Trophoblast cell (in vitro differentiated cells and primary cell): ENCODE results near the gene ING2.

Source experiments
- DNase-seq, 2 donors: peaks; one replicate each; pipeline ENCODE4 v3.0.0-alpha.2; 2016
- H2AFZ ChIP-seq: 2 replicates; pipeline ENCODE4 v1.6.1; 2013; ENCODE audit warnings: low read length, moderate library complexity, mild to moderate bottlenecking; ENCODE audit not compliant: insufficient read depth, poor library complexity
- H2AK5ac ChIP-seq: 2 replicates; pipeline ENCODE4 v1.6.1; 2013; ENCODE audit warnings: mild to moderate bottlenecking, low read length
- H2BK120ac ChIP-seq: 2 replicates; pipeline ENCODE4 v1.6.1; 2013; ENCODE audit warnings: low read length, mild to moderate bottlenecking, moderate library complexity; ENCODE audit not compliant: insufficient read depth, poor library complexity
- H2BK12ac ChIP-seq: 2 replicates; pipeline ENCODE4 v1.6.1; 2013; ENCODE audit warnings: mild to moderate bottlenecking, low read length, moderate library complexity
- H2BK5ac ChIP-seq: 2 replicates; pipeline ENCODE4 v1.6.1; 2013; ENCODE audit warnings: low read length, low read depth, moderate library complexity, mild to moderate bottlenecking; ENCODE audit not compliant: poor library complexity
- H3K14ac ChIP-seq: 2 replicates; pipeline ENCODE4 v1.6.1; 2013; ENCODE audit warnings: mild to moderate bottlenecking, low read length
- H3K18ac ChIP-seq: 2 replicates; pipeline ENCODE4 v1.6.1; 2013; ENCODE audit warnings: mild to moderate bottlenecking, low read length
- H3K23ac ChIP-seq: 2 replicates; pipeline ENCODE4 v1.6.1; 2013; ENCODE audit warnings: low read length
- H3K27ac ChIP-seq: 2 replicates; pipeline ENCODE4 v1.5.1; 2013; ENCODE audit warnings: low read depth, mild to moderate bottlenecking, inconsistent platforms, low read length, moderate library complexity
- H3K27me3 ChIP-seq: 2 replicates; pipeline ENCODE4 v1.6.1; 2013; ENCODE audit warnings: inconsistent platforms, mild to moderate bottlenecking, low read length, moderate library complexity; ENCODE audit not compliant: insufficient read depth
- H3K36me3 ChIP-seq, 2 experiments: 1 replicate in 1 of 2; 2 replicates in 1 of 2; pipeline ENCODE4 v1.6.1; 2013; ENCODE audit warnings: low read length in 2 of 2, mild to moderate bottlenecking in 2 of 2, moderate library complexity in 1 of 2; ENCODE audit not compliant: insufficient read depth in 2 of 2, control insufficient read depth in 1 of 2
- H3K4ac ChIP-seq: 2 replicates; pipeline ENCODE4 v1.6.1; 2013; ENCODE audit warnings: low read depth, mild to moderate bottlenecking, low read length, moderate library complexity
- H3K4me1 ChIP-seq, 2 experiments: 1 replicate in 1 of 2; 2 replicates in 1 of 2; pipeline ENCODE4 v1.6.1; 2013; ENCODE audit warnings: low read length in 2 of 2, mild to moderate bottlenecking in 2 of 2, moderate library complexity in 1 of 2; ENCODE audit not compliant: insufficient read depth in 2 of 2, control insufficient read depth in 1 of 2
- H3K4me2 ChIP-seq: 2 replicates; pipeline ENCODE4 v1.6.1; 2013; ENCODE audit warnings: inconsistent platforms, mild to moderate bottlenecking, low read length, moderate library complexity
- H3K4me3 ChIP-seq: 2 replicates; pipeline ENCODE4 v1.5.1; 2013; ENCODE audit warnings: mild to moderate bottlenecking, low read depth, low read length, inconsistent platforms
- H3K79me1 ChIP-seq: one replicate; pipeline ENCODE4 v1.6.1; 2013; ENCODE audit warnings: low read length
- H3K79me2 ChIP-seq: 2 replicates; pipeline ENCODE4 v1.6.1; 2013; ENCODE audit warnings: low read length, mild to moderate bottlenecking; ENCODE audit not compliant: control insufficient read depth, insufficient read depth, poor library complexity
- H3K9ac ChIP-seq: 2 replicates; pipeline ENCODE4 v1.6.1; 2013; ENCODE audit warnings: mild to moderate bottlenecking, low read length
- H3K9me3 ChIP-seq: 2 replicates; pipeline ENCODE4 v1.6.1; 2013; ENCODE audit warnings: low read depth, mild to moderate bottlenecking, control low read depth, inconsistent platforms, low read length; ENCODE audit not compliant: insufficient read depth
- H4K12ac ChIP-seq: 2 replicates; pipeline ENCODE4 v1.6.1; 2013; ENCODE audit warnings: low read depth, mild to moderate bottlenecking, low read length, moderate library complexity
- H4K8ac ChIP-seq: 2 replicates; pipeline ENCODE4 v1.6.1; 2013; ENCODE audit warnings: low read depth, mild to moderate bottlenecking, low read length, moderate library complexity
- H4K91ac ChIP-seq: one replicate; pipeline ENCODE4 v1.6.1; 2013; ENCODE audit warnings: low read depth, mild to moderate bottlenecking, low read length, moderate library complexity
- WGBS: extraction: QIAGEN DNeasy Blood & Tissue Kit; methylation state at CpG from one replicate; pipeline ENCODE4 v1.1.7; 2013; ENCODE audit warnings: missing lambda C conversion rate; ENCODE audit not compliant: insufficient read length, insufficient coverage; ENCODE audit errors: extremely low coverage; 5-methylcytosine and 5-hydroxymethylcytosine counted together

ING2 gene

DNA sequence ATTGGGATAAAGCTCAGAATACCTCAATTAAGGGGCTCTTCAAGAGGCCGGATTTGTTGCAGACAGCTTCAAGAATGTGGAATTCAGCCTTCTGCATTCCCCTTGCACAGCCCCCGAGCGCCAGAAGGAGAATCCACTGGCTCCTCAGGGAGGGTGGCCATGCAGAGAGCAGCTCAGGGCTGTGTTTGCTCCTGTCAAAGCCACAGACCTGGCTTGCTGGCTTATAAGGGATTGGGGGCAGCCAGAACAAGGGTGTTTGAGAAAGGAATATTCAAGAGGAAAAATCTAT is 36.8 kb downstream of the ING2 start:
- Histone ChIP-seq H3K79me1 (peaks cover 4% of the 10 kb centered on the region), H2AFZ (no peak overlapping the region), H2BK5ac (no peak overlapping the region), H3K4me1 (peaks cover 7 to 9% of the 10 kb centered on the region in 2 experiments), H2BK120ac (peak overlapping the region; percentile 54), H3K36me3 (no peaks in the 10 kb centered on the region), H4K12ac (no peak overlapping the region), H2BK12ac (no peak overlapping the region), H3K4me2 (no peak overlapping the region), H4K8ac (no peak overlapping the region), H3K27me3 (no peaks in the 10 kb centered on the region), H3K23ac (no peak overlapping the region), H3K27ac (no peak overlapping the region), H3K4me3 (no peak overlapping the region), H2AK5ac (no peak overlapping the region), H3K4ac (no peak overlapping the region), H3K79me2 (no peaks in the 10 kb centered on the region), H3K14ac (no peak overlapping the region), H3K9ac (no peak overlapping the region), H4K91ac (no peak overlapping the region), H3K18ac (no peak overlapping the region), H3K9me3 (no peaks in the 10 kb centered on the region)
- no CpG with 5 or more reads among the region's 3 CpGs for WGBS
- no peak for DNase-seq

DNA sequence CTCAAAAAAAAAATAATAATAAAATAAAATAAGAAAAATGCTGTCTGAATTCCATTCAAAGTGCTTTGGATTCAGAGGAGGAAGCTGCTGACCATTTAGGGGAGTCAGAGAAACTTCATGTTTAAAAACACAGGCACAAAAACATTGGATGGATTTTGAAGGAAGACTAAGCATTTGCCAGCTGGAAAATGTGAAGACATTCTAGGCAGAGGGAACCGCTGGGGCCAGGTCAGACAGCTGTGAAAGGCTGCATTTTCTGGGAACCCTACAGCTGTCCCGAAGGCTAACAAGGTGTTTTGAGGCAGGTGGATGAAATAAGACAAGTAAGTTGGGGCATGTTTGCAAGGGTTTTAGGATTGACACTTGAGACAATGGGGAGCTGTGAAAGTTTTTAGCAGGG is 38.6 kb downstream of the ING2 start:
- H3K4me2 ChIP-seq, result no peak overlapping the region
- peaks cover 7 to 9% of the 10 kb centered on the region in 2 experiments for H3K4me1 ChIP-seq
- DNase-seq, result no peak
- no peak overlapping the region for H2BK120ac ChIP-seq
- no peak overlapping the region for H2AFZ ChIP-seq
- H3K9ac ChIP-seq, result no peak overlapping the region
- no peak overlapping the region for H3K27ac ChIP-seq
- H3K27me3 ChIP-seq, result no peaks in the 10 kb centered on the region
- no peak overlapping the region for H4K91ac ChIP-seq
- no peak overlapping the region for H2BK12ac ChIP-seq
- no peak overlapping the region for H4K8ac ChIP-seq
- H3K4ac ChIP-seq, result no peak overlapping the region
- no peak overlapping the region for H2AK5ac ChIP-seq
- no peak overlapping the region for H3K18ac ChIP-seq
- no peaks in the 10 kb centered on the region for H3K79me2 ChIP-seq
- no peak overlapping the region for H3K4me3 ChIP-seq
- no peaks in the 10 kb centered on the region for H3K36me3 ChIP-seq
- WGBS, result no CpG with 5 or more reads among the region's 2 CpGs
- H3K14ac ChIP-seq, result no peak overlapping the region
- H3K9me3 ChIP-seq, result no peaks in the 10 kb centered on the region
- H3K23ac ChIP-seq, result no peak overlapping the region
- no peak overlapping the region for H2BK5ac ChIP-seq
- peaks cover 4% of the 10 kb centered on the region for H3K79me1 ChIP-seq
- H4K12ac ChIP-seq, result no peak overlapping the region

DNA sequence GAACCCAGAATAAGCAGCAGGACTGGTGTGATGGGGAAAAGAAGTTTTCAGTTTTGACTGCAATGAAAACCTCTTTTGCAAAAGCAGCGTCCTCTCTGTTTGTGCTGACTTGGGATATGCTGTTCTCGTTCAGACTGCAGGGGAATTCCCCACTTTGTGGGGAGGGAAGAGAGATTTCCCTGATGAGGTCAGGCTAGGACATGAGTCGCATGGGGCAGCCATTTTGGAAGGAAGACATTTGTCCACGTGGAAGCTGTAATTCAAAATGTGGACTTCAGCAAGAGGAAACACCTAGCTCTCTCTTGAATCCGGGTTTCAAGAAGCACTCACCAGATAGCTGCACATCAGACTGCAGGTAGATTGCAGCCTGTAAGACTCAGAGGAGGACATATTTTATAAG is 39.3 kb downstream of the ING2 start:
- no peak overlapping the region for H2AFZ ChIP-seq
- peaks cover 4% of the 10 kb centered on the region for H3K79me1 ChIP-seq
- no peaks in the 10 kb centered on the region for H3K36me3 ChIP-seq
- H2BK12ac ChIP-seq, result no peak overlapping the region
- H3K27ac ChIP-seq, result no peak overlapping the region
- H3K4me2 ChIP-seq, result no peak overlapping the region
- H2AK5ac ChIP-seq, result no peak overlapping the region
- no peak overlapping the region for H3K23ac ChIP-seq
- no peak overlapping the region for H4K8ac ChIP-seq
- no peak overlapping the region for H4K91ac ChIP-seq
- no peak overlapping the region for H2BK5ac ChIP-seq
- H3K4me3 ChIP-seq, result no peak overlapping the region
- no peak overlapping the region for H2BK120ac ChIP-seq
- no peak for DNase-seq
- H3K4ac ChIP-seq, result no peak overlapping the region
- no peak overlapping the region for H3K14ac ChIP-seq
- H3K9me3 ChIP-seq, result no peaks in the 10 kb centered on the region
- H3K4me1 ChIP-seq, result peaks cover 7 to 9% of the 10 kb centered on the region in 2 experiments
- WGBS, result no CpG with 5 or more reads among the region's 5 CpGs
- no peak overlapping the region for H4K12ac ChIP-seq
- no peaks in the 10 kb centered on the region for H3K79me2 ChIP-seq
- no peaks in the 10 kb centered on the region for H3K27me3 ChIP-seq
- H3K18ac ChIP-seq, result no peak overlapping the region
- no peak overlapping the region for H3K9ac ChIP-seq

DNA sequence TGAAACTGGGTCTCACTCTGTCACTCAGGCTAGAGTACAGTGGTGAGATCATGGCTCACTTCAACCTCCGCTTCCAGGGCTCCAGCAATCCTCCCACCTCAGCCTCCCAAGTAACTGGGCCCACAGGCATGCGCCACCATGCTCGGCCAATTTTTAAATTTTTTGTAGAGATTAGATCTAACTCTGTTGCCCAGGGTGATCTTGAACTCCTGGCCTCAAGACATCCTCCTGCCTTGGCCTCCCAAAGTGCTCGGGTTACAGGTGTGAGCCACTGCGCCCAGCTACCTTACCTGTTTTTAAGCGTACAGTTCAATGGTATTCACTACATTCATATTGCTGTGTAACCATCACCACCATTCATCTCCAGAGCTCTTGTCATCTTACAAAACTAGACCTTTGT is 41.5 kb downstream of the ING2 start:
- Histone ChIP-seq H3K14ac (no peak overlapping the region), H2BK12ac (no peak overlapping the region), H3K4me2 (no peak overlapping the region), H3K27me3 (no peaks in the 10 kb centered on the region), H3K4ac (no peak overlapping the region), H4K91ac (no peak overlapping the region), H4K12ac (no peak overlapping the region), H2AFZ (no peak overlapping the region), H2BK120ac (no peak overlapping the region), H3K36me3 (no peaks in the 10 kb centered on the region), H2BK5ac (no peak overlapping the region), H3K4me1 (peaks cover 6 to 7% of the 10 kb centered on the region in 2 experiments), H3K27ac (no peak overlapping the region), H3K4me3 (no peak overlapping the region), H3K9ac (no peak overlapping the region), H3K79me1 (no peaks in the 10 kb centered on the region), H3K9me3 (no peaks in the 10 kb centered on the region), H2AK5ac (no peak overlapping the region), H3K23ac (no peak overlapping the region), H3K79me2 (no peaks in the 10 kb centered on the region), H4K8ac (no peak overlapping the region), H3K18ac (no peak overlapping the region)
- no CpG with 5 or more reads among the region's 6 CpGs for WGBS
- DNase-seq, result peak; percentile 71 to 86
